Fibroblast of peridontal ligament (primary cell): ENCODE measurements around the gene ACTG2.
A peak's percentile ranks its signal among the peaks of the same experiment; 100 is the strongest.
"Not testable (repeated sequence)": the region's sequence is repeated elsewhere in the genome, so short reads cannot be mapped to it uniquely, and the experiment has no call there.

Source experiments
- DNase-seq: peaks from one replicate; pipeline ENCODE4 v3.0.0-alpha.2; 2010; ENCODE audit errors: extremely low read depth

ACTG2 gene

DNA sequence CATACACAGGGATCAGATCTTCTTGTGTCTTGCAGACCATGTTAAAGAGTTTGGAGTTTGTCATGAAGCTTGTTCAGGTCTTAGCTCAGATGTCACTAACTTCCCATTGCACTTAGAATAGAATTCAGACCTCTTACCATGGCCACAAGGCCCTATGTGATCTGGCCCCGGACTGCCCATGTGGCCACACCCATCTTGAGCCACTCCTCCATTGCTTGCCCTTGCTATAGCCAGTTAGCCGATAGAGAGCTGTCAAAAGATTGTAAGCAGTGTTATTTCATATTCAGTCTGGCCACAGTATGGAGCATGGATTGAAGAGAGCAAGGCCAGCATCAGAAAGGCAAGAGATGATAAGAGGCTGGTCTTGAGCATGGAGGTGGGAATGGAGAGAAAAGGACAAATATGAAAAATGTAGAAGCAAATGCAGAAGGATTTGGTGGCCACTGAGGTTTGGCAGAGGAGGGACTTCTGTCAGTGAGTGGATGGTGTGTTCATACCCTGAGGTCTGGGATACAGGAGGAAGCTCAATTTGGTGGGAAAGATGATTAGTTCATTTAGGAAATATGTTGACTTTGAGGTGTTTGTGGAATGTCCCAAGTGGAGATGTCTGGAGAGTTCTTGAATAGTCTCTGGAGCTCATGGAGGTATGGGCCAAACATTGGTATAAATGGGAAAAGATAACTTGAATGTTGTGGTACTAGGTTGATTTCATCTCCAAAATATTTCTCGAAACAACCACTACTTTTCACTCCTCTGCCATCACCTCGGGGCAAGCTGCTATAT lies 44.5 kb downstream of the ACTG2 start:
- DNase-seq, result no peak

DNA sequence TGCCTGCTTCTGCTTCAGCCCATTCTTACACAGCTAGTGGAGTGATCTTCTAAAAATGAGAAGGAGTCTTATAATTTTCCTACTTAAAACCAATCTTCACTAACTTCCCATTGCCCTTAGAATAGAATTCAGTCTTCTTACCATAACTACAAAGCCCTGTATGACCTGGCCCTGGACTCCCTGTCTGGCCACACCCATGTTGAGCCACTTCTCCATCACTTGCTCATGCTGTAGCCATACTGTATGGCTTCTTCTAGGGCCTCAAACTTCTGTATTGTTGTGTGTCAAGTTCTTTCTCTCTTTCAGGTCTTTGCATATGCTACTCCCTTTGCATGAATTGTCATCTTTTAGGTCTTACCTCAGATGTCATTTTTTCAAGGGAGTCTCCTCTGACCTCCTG lies 45.1 kb downstream of the ACTG2 start:
- no peak for DNase-seq

DNA sequence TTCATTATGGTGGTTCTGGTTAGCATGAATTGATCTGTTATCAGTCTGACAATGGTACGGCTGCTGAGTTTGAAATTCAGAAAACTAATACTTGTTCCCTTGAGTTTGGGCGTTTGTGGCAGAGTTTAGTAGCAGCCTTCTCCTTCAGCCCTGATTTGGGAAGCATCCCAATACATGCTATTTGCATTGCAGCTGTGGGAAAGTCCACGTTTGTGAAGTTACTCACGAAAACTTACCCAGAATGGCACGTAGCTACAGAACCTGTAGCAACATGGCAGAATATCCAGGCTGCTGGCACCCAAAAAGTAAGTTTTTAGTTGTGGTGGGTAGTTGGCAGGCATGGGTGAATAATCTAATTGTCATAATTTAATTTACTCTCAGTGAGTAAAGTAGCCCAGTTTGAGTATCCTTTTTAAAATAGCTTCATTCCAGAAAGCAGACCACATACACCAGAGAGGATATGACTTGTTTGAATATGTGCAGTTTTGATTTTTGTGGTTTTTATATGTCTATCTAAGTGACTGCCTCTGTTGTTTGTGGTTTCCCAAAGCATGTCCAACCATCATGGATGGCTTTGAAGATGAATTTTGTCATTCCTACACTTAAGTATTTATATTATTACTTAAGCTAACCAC lies 46.0 kb downstream of the ACTG2 start:
- peak; percentile 82 for DNase-seq

DNA sequence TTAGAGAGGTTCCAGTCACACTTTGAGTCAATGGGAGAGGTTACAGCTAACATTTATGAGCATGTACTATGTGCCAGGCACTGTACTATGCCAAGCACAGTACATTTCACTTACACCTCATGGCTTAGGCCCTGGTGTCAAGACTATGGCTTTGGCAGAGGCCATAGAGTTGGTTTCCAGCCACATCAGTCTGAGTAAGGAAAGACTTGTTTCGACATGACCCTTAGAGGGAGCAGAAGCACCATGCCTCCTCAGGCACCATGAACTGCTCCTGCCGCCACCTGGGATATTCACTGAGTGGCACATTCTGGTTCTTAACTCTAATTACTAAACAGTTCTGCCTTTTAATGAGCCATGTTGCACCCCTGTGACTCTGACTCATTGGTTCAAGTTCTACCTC lies 46.6 kb downstream of the ACTG2 start:
- DNase-seq, result peak; percentile 65

DNA sequence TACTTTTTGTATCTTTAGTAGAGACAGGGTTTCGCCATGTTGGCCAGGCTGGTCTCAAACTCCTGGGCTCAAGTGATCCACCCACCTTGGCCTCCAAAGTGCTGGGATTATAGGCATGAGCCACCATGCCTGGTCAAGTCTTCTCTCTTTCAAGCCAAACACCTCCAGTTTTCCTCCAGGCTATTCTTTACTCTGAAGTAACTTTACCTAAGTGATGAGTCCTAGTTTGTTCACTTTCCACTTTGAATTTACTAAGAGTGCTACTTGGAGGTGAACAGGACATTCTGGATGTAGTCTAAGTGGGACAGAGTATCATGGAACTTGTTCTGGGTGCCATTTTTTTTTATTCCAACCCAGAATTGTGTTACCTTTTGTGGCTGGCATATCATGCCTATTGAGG lies 47.3 kb downstream of the ACTG2 start:
- DNase-seq, result not testable (repeated sequence)

DNA sequence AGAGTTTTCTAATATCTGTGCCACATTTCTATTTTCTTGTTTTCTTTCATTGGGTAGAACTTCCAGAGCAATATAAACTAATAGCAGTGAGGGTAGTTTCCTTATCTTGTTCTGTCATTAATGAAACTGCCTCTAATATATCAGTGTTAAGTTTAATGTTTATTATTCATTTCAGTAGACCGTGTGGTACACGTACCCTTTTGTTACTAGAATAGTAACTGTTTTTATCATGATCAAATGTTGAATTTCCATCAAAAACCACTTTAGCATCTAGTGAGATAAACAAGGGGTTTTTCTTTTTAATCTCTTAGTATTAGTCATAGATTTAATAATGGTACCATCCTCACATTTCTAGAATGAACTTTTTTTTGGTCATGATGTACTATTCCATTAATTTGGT lies 49.9 kb downstream of the ACTG2 start:
- no peak for DNase-seq

DNA sequence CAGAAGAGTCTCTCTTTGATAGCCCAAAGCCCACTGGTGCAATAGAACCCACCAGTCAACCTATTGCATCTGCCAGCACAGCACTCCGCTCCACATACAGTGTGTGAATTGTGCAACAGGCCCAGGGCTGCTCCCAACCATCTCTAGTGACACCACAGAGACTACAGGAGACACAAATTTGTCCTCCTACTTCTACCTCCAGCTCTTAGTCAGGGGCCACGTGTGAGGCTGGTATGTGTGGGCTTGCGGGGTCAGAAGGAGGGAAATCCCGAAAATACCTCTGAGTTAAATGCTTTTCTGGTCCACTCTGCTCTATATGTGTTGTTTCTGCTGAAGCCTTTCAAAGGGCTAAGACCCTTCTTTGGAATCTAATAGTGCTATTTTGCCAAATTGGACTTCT lies 51.9 kb downstream of the ACTG2 start:
- DNase-seq, result no peak

DNA sequence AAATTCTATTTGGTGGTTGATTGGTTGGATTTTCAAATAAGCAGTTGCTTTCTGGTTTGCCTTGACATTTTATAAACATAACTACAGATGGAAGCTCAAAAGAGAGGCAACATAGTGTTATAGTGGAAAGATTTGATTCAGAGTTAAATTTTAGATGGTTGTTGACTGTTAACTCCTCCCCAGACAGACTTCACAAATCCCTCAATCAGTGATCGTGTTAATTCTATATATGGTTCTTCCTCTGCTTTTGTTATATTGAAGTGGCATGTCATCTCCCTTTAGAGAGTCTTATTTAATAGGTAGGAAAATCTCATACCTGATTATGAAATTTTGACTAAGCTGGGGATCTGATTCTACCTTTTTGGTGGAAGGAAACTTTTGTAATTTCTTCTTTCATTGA lies 53.4 kb downstream of the ACTG2 start:
- DNase-seq, result no peak

DNA sequence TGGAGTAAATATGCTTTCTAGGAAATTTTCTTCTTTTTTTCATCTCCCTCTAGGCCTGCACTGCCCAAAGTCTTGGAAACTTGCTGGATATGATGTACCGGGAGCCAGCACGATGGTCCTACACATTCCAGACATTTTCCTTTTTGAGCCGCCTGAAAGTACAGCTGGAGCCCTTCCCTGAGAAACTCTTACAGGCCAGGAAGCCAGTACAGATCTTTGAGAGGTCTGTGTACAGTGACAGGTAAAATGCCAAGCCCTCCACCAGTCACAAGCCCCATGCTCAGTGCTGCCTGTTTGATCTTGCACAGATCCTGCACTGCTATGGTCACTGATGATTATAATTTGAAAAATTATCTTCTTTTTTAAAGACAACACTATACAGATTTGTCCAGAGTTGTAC lies 53.9 kb downstream of the ACTG2 start:
- no peak for DNase-seq

DNA sequence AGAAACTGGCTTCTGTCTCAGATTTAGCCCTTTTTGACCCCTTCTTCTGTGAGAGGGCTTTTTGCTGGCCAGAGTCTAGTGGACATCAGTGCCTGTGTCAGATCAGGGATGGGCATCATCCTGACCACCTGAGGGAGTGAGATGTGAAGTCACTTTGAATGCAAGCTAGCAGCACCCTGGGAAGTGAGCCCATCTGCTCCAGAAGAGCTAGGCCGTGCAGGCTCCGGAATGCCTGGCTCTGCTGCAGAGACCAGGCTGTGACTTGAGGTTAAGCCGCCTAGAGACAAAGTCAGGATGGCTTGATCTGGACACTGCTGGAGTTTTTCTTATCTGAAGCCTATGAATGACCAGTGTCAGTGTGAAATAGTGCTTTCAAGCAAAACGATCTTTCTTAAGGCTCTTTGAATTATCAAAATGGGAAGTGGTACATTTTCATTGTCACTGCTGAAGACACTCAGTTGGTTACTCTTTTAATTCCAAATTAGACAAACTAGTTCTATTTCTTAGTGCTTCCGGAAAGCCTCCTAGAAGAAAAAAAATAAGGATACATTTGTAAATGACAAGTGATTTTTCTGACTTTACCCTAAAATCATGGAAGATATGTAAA lies 54.7 kb downstream of the ACTG2 start:
- no peak for DNase-seq

DNA sequence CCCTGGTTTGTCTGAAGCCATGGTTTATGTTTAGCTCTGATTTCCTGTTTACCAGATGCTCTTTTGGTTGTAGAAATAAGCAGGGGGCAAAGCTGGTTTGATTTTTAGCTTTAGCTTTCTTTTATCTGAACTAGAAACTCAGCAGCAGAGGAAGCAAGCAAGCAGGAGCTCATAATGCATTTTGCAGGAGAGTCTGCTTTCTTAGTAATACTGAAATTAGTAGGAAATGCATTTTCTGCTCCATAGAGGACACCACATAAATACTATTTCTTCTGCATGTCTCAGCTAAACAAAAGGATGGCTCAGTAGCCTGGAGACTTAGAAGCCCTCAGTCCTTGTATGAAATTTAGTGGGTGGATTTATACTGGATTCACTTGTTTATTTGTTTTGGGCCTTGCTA lies 57.0 kb downstream of the ACTG2 start:
- no peak for DNase-seq

DNA sequence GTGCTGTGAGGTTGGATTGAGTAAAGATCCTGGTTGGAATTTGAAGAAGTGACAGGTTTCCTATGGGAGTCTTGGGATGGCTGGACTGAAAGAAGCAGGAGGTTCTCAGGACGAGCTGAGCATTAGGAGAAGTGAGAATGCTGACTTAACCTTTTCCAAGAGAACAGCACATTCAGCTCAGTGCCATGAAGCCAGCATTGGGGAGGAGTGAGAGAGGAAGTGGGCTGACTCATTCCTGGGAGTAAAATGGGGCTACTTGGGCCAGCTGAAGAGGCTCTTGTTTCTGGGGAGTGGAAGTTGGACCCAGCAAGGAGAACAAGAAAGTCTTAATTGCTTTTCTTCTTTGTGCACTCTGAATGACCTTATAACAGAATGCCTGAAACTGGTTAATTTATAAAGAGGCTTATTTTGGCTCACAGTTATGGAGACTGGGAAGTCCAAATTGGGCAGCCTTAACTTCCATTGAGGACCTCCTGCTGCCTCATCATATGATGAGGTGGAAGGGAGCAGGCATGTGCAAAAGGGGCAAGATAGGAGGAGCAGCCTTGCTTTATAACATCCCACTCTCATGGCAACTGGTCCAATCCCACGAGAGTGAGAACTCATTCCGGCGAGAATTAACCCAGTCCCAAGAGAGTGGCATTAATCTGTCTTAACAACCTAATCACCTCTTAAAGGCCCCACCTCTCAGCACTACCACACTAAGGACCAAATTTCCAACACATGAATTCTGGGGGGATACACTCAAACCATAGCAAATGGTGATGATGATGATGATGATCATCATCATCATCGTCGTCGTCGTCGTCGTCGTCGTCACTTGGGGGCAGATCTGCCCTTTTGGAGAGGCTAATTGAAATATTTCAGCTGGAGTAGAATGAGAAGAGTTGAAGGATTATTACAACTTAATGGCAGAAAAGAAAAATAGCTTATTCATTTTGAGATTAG lies 60.0 kb downstream of the ACTG2 start:
- DNase-seq, result peak; percentile 50

DNA sequence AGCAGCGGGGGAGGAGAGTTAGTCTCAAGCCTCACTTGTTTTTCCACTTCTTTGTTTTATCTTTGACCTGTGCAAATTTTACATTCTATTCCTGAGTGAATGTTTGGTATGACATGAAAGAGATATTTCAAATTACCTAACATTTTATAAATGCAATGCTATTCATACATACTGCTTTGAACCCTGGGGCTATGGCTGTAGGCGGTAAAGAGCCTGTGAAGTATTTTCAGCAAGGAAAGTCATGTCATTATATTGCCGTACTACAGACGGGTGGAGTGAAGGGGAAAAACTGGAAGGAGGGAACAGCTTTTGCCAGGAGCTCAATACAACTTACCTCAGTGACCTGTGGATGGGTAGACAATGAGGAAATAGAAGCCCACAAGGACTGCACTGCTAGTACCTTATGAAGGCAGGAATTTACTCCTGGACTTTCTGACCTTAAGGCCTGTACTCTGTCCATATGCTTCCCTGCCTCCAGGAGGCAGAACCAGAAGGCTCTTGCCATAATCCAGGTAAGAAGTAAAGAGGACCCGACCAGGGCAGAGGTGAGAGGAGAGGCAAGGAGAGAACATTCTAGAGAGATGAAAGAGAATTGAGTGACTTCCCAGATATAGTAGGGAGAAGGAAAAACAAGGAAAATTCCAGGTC lies 63.5 kb downstream of the ACTG2 start:
- DNase-seq, result no peak

DNA sequence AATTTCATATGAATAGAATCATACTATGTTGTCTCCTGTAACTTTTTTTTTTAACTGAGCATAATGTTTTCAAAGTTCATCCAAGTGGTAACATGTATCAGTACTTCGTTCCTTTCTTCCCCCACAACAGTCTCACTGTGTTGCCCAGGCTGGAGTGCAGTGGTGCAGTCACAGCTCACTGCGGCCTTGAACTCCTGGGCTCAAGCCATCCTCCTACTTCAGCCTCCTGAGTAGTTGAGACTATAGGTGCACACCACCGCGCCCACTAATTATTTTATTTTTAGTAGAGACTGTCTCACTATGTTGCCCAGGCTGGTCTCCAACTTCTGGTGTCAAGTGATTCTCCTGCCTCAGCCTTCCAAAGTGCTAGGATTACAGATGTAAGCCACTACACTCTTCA lies 68.5 kb downstream of the ACTG2 start:
- no peak for DNase-seq

DNA sequence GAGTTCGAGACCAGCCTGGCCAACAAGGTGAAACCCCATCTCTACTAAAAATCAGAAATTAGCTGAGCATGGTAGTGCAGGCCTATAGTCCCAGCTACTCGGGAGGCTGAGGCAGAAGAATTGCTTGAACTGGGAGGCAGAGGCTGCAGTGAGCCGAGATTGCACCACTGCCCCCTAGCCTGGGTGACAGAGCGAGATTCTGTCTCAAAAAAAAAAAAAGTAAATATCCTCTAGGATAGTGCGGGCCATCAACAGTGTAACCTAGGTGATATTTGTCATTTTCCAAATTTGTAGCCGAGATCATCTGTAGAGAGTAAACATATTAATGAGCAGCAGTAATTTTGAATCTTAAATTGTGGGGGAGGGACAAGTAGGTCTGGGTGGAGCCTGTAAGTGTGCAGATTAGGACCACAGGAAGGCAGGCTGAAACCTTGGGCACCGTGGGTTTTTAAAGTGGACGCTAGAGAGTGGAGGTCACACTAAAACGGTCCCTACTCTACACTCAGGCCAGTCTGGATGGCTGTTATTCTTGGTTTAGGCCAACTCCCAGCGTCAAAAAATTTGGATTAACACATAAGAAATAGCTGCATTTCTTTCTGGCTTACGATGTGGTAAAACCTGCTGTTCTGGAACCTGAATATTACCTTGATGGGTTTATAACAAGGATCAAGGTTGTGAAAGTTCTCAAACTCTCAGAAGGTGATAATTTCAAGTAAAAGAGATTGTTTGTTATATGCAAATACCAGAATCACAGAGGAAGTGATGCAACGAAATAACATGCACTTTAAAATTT lies 69.2 kb downstream of the ACTG2 start:
- DNase-seq, result no peak

DNA sequence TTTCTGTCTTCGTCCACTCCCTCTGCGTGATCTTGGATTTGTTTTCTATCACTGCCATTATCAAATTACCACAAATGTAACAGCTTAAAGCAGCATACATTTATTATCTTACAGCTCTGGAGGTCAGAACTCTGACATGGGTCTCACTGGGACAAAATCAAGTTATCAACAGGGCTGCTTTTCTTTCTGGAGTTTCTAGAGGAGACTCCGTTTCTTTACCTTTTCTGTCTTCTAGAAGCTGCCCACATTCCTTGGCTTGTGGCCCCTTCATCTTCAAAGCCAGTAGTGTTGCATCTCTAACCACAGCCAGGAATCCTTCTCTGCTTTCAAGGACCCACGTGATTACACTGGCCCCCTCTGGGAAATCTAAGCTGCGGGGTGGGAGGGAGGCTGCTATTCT lies 70.0 kb downstream of the ACTG2 start:
- no peak for DNase-seq

DNA sequence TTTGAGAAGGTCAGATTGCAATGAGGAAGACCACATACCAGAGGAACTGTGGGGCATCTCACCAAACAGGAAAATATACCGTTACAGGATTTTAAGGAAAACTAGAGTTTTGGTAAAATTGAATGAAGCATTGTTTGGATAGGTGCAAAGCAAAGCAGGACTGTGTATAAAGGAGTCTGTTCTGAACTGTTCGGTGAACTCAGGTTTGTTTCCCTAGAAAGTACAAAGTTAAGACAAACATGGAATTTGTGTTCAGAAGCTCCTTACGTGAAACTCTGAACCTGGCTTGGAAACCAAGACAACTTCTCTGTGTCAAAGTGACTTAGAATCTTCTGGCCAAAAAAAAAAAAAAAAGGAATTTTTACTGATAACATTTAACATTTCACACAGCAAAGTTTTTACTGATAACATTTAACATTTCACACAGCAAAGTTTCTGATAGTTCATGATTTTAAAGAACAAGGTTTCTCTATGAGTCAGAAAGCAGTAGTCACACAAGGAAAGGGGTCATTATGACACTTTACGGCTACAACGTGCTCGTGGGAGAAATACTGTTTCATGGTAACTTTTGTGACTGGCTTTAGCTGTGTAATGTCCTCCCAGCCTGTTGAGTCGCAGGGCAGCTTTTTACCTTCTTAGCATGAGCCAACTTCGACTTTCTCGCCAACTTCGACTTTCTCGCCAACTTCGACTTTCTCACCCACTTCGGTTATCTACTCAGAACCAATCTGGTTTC lies 70.7 kb downstream of the ACTG2 start:
- no peak for DNase-seq

DNA sequence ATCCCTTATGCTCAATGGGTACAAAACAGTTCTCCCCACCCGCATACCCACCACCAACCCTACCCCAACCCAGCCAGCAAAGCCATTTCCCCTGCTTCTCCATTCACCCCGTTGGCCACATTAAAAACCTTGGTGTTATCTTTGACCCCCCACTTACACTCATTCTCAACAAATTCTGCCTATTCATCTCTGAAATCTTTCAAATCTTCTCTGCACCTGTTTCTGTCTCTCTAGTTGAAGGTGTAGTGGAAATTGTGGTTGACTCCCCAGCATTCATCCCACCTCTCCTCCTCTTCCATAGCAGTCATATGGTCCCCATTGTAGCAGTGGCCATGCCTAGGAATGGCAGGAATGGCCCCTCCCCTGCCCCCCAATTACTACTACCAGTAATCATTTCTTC lies 71.4 kb downstream of the ACTG2 start:
- no peak for DNase-seq

DNA sequence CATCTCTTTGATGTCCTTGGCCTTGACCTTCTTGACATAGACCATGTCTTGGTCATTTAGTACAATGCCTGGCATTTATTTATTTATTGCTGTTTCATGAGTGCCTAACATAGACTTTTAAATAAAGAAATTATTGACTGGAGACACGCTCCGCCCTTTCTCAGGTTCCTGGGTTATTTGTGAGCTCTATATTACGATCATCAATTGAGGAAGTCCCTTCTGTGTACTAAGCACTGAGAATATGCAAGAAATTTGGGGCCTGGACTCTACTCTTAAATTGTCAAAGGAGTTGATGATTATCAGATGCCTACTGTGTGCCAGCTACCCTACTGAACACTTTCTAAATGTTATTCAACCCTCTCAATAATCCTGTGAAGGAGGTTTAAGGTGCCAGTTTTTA lies 72.2 kb downstream of the ACTG2 start:
- no peak for DNase-seq

DNA sequence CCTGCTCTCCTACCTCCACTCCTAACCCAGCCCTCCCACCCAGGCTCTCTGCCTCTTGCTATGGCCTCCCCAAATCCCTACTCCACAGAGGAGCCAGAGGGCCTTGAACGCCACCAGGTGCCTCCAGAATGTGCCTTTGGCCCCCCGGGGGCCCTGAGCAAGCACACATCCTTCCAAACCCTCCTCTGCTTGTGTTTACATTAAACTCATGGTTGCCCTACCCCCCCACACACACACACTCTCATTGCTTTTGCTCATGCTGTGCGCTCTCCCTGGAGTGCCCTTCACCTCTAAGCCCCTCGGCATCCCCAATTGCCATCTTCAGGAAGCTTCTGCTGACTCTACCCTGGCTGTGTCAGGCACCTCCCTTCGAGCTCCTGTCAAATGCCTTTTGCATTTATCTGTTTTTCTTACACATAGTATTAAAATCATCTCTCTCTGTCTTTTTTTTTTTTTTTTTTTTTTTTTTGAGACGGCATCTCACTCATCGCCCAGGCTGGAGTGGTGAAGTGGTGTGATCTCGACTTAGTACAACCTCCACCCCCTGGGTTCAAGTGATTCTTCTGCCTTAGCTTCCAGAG lies 75.6 kb downstream of the ACTG2 start:
- DNase-seq, result no peak
